ENCODE results near the gene GPR6.

DNA sequence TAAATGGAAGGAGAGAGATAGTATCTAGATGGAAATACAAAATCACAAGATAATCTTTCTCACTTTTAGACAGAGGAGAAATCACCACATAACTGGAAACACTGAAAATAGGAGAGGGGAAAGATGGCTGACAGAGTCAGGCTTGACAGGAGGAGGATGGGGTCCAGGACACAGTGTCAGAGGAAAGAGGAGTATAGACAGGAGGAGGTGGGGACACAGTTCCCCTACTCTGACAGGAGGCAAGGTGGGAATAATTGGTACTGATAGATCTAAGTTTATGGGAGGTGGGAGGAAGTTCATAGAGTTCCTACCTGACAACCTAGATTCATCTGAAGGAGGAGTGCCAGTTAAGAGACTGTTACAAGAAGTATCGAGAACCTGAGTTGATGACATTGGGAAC lies 9.1 kb downstream of the GPR6 start:
- TF ChIP-seq POLR2AphosphoS5 (IDR thresholded peaks at IDR 0.05; ENCODE audit: borderline replicate concordance, low read depth, low read length) (no peak), EZH2 (IDR thresholded peaks at IDR 0.05) (no peak)
